Esophagus muscularis mucosa (tissue), 4 donors: ENCODE measurements around the gene DKKL1. TPM values are rescaled to one million over a fixed set of nuclear protein-coding genes. Genes with fewer than 3 reads are reported as not detected.
A peak's percentile ranks its signal among the peaks of the same experiment; 100 is the strongest.

Source experiments
- DNase-seq: peaks from one replicate; pipeline ENCODE4 v3.0.0-alpha.2; 2017; ENCODE audit errors: extremely low spot score
- H3K27ac ChIP-seq, 4 donors: fragments of 200-600 bp; sonication (generic); replicated peaks in 1 of 4; 1 replicate in 3 of 4; 2 replicates in 1 of 4; pipeline ENCODE4 v1.5.1; 2016 to 2019; ENCODE audit warnings: mild to moderate bottlenecking in 1 of 4
- H3K27me3 ChIP-seq, 4 donors: fragments of 200-600 bp; sonication (generic); one replicate each; pipeline versions ENCODE4 v1.5.1 to v1.6.0; 2016 to 2019
- H3K36me3 ChIP-seq, 4 donors: fragments of 200-600 bp; sonication (generic); one replicate each; pipeline ENCODE4 v1.5.1; 2016 to 2019
- H3K4me1 ChIP-seq, 4 donors: fragments of 200-600 bp; sonication (generic); one replicate each; pipeline ENCODE4 v1.5.1; 2016 to 2019
- H3K4me3 ChIP-seq, 4 donors: fragments of 200-600 bp; sonication (generic); 1 replicate in 2 of 4; 2 replicates in 2 of 4; pipeline ENCODE4 v1.5.1; 2016 to 2019; ENCODE audit warnings: mild to moderate bottlenecking in 4 of 4, moderate library complexity in 1 of 4
- H3K9me3 ChIP-seq, 4 donors: fragments of 200-600 bp; sonication (generic); 1 replicate in 3 of 4; 2 replicates in 1 of 4; pipeline ENCODE4 v1.5.1; 2016 to 2019
- EP300 ChIP-seq: sonication (generic); formaldehyde crosslinking; IDR thresholded peaks from one replicate; pipeline ENCODE4 v1.6.1; 2017; ENCODE audit warnings: antibody characterized with exemption
- POLR2A ChIP-seq: fragments of 450-650 bp; IDR thresholded peaks from one replicate; pipeline ENCODE4 v1.6.1; 2017; ENCODE audit warnings: antibody characterized with exemption, moderate library complexity, mild to moderate bottlenecking, low read depth
- POLR2AphosphoS5 ChIP-seq, 2 donors: sonication (generic); formaldehyde crosslinking; IDR thresholded peaks; one replicate each; pipeline ENCODE4 v1.6.1; 2017; ENCODE audit warnings: antibody characterized with exemption in 2 of 2
- WGBS: methylation state at CpG from one replicate; pipeline ENCODE4 v1.1.5; 2018; 5-methylcytosine and 5-hydroxymethylcytosine counted together
- intact Hi-C: fragments of 100-400 bp; cut with DNase I; formaldehyde crosslinking; loops from one replicate; pipeline ENCODE4 v1.15.1; 2023
- total RNA-seq, 4 donors: library from RNA; depleted of rRNA; stranded (reverse); fragments of >200 nt; gene quantifications; one replicate each; pipeline versions ENCODE4 v1.1.0 to v1.2.1, GENCODE V29; 2016
- TF ChIP-seq, protein P1 (sequence below), 3 experiments: fragments of 200-600 bp in 2 of 3; fragments of 450-650 bp in 1 of 3; sonication (generic) in 2 of 3; IDR thresholded peaks; one replicate each; pipeline ENCODE4 v1.5.1; 2017 to 2019; ENCODE audit warnings: antibody characterized with exemption in 3 of 3, mild to moderate bottlenecking in 2 of 3, moderate library complexity in 1 of 3

DKKL1 gene
- total RNA-seq, 4 donors from 2014 or later, result 0.40 to 0.83 (median 0.83) TPM; not detected in 1

- Histone ChIP-seq H3K4me1 (peaks cover 25 to 35% (median 30%) of the 10 kb centered on the region in 4 donors), H3K27ac (no peak overlapping the region), H3K36me3 (peaks cover 39 to 67% (median 65%) of the 10 kb centered on the region in 4 donors), H3K27me3 (no peaks in the 10 kb centered on the region), H3K4me3 (no peak overlapping the region), H3K9me3 (no peaks in the 10 kb centered on the region)
- DNase-seq, result no peak
- 95% methylated on average over 11 of the region's 11 CpGs for WGBS
- intact Hi-C loops, result no loop called here
- no peak for TF ChIP-seq POLR2A
- TF ChIP-seq, protein P1, sequence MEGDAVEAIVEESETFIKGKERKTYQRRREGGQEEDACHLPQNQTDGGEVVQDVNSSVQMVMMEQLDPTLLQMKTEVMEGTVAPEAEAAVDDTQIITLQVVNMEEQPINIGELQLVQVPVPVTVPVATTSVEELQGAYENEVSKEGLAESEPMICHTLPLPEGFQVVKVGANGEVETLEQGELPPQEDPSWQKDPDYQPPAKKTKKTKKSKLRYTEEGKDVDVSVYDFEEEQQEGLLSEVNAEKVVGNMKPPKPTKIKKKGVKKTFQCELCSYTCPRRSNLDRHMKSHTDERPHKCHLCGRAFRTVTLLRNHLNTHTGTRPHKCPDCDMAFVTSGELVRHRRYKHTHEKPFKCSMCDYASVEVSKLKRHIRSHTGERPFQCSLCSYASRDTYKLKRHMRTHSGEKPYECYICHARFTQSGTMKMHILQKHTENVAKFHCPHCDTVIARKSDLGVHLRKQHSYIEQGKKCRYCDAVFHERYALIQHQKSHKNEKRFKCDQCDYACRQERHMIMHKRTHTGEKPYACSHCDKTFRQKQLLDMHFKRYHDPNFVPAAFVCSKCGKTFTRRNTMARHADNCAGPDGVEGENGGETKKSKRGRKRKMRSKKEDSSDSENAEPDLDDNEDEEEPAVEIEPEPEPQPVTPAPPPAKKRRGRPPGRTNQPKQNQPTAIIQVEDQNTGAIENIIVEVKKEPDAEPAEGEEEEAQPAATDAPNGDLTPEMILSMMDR (IDR thresholded peaks at IDR 0.05), result no peak
These were observed 21.4 kb upstream of the DKKL1 start for GRCh38 chr19:49342291-49342721.

- Histone ChIP-seq H3K4me1 (peaks cover 25 to 32% (median 27%) of the 10 kb centered on the region in 4 donors), H3K9me3 (no peaks in the 10 kb centered on the region), H3K27ac (no peak overlapping the region), H3K4me3 (no peak overlapping the region), H3K36me3 (peaks cover 43 to 75% (median 73%) of the 10 kb centered on the region in 4 donors), H3K27me3 (no peaks in the 10 kb centered on the region)
- TF ChIP-seq EP300 (no peak), POLR2AphosphoS5 (IDR thresholded peaks at IDR 0.05) (no peak), POLR2A (no peak)
- TF ChIP-seq, protein P1 (IDR thresholded peaks at IDR 0.05), result no peak
- WGBS, result 98% methylated on average over 7 of the region's 7 CpGs
- intact Hi-C loops, result no loop called here
- DNase-seq, result no peak
These were observed 20.6 kb upstream of the DKKL1 start for GRCh38 chr19:49343123-49343522.

DNA sequence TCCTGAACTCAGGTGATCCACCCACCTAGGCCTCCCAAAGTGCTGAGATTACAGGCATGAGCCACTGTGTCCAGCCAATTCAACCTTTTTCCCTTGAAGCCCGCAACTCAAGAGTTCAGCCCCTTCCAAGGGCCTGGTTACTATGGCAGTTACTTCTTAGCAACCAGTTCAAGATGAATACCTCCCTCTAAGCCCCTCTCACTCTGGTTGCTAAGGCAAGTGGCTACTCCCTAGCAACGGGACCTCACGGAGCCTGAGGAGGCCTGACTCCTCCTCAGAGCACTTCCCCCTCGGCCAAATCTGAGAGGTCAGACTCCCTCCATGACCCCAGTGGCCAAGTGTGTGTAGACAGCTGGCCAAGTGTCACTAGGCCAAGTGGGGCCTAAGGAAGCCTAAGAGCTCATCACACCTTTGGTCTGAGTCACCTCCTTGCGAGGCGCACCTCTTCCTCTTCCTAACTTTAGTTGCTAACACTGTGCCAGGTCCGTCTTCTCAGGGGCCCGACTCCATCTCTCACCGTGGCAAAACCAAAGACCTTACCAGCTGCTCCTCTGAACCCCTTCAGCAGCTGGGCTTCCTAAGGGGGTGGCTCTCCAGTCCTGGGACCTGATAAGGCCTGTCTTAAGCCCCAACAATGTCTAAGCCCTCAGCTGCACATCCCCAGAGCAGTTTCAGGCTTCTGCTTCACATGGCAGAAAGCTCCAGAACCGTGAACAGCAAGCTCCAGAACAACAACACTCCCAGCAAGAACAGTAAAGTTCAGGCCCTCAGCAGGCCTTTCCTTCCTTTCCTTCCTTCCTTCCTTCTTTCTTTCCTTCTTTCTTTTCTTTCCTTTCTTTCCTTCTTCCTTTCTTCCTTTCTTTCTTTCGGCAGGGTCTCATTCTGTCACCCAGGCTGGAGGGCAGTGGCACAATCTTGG is 18.9 kb upstream of the DKKL1 start:
- Histone ChIP-seq H3K4me3 (no peak overlapping the region), H3K27me3 (no peaks in the 10 kb centered on the region), H3K27ac (no peak overlapping the region), H3K36me3 (peaks cover 59 to 91% (median 89%) of the 10 kb centered on the region in 4 donors), H3K9me3 (no peaks in the 10 kb centered on the region), H3K4me1 (peaks cover 8 to 15% (median 11%) of the 10 kb centered on the region in 4 donors)
- DNase-seq, result no peak
- intact Hi-C loops, result no loop called here
- 78% methylated on average over 11 of the region's 11 CpGs for WGBS
- TF ChIP-seq, protein P1 (IDR thresholded peaks at IDR 0.05), result no peak
- TF ChIP-seq POLR2A, result no peak
- no peak for TF ChIP-seq POLR2AphosphoS5 (IDR thresholded peaks at IDR 0.05)
- TF ChIP-seq EP300, result no peak

DNA sequence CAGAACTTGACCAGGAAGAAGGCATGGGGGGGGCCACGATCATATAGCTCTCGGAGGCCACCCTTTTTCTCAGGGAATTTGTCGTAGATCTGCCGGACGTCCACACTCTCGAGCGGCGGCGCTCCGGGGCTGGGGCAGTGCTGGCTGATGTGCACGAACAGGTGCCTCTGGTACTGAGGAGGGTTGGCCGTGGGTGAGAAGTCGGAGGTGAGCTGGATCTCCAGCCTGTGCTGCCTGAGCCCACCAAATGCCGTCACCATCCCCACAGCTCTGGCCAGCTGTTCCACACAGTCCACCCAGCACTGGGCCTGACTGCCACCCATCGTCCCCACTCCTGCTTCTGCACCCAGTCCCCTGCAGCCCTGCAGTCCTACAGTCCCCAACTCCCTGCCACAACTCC is 16.5 kb upstream of the DKKL1 start:
- no peak for DNase-seq
- no peak overlapping the region for H3K27ac ChIP-seq
- H3K4me1 ChIP-seq, result no peaks in the 10 kb centered on the region
- intact Hi-C loops, result no loop called here
- 95% methylated on average over 12 of the region's 15 CpGs for WGBS
- peaks cover 82 to 100% (median 98%) of the 10 kb centered on the region in 4 donors for H3K36me3 ChIP-seq
- no peak overlapping the region for H3K4me3 ChIP-seq
- TF ChIP-seq, protein P1 (IDR thresholded peaks at IDR 0.05), result no peak
- H3K27me3 ChIP-seq, result no peaks in the 10 kb centered on the region
- H3K9me3 ChIP-seq, result no peaks in the 10 kb centered on the region

GRCh38 chr19:49347835-49348234 is 15.8 kb upstream of the DKKL1 start:
- no peak for DNase-seq
- 67% methylated on average over 3 of the region's 3 CpGs for WGBS
- no peak overlapping the region for H3K27ac ChIP-seq
- H3K9me3 ChIP-seq, result no peaks in the 10 kb centered on the region
- H3K27me3 ChIP-seq, result no peaks in the 10 kb centered on the region
- H3K4me1 ChIP-seq, result no peaks in the 10 kb centered on the region
- H3K36me3 ChIP-seq, result peaks cover 80 to 100% (median 98%) of the 10 kb centered on the region in 4 donors
- no peak overlapping the region for H3K4me3 ChIP-seq
- TF ChIP-seq, protein P1 (IDR thresholded peaks at IDR 0.05), result peak in 1 of 3 experiments; percentile 13
- TF ChIP-seq POLR2AphosphoS5 (IDR thresholded peaks at IDR 0.05) (no peak), EP300 (no peak), POLR2A (no peak)
- intact Hi-C loops, result no loop called here
